WTC11 (cell line): ENCODE results near the gene DHRS9.

Experiments used
- CBFB ChIP-seq: sonication (generic); formaldehyde crosslinking; IDR thresholded peaks from 2 replicates; pipeline ENCODE4 v1.8.1; 2022; ENCODE audit warnings: mild to moderate bottlenecking, low read depth, missing genetic modification reagents
- CREM ChIP-seq: sonication (generic); formaldehyde crosslinking; IDR thresholded peaks from 2 replicates; pipeline ENCODE4 v1.8.1; 2022; ENCODE audit warnings: mild to moderate bottlenecking, missing genetic modification reagents, moderate library complexity
- ETV6 ChIP-seq: sonication (generic); formaldehyde crosslinking; IDR thresholded peaks from 2 replicates; pipeline ENCODE4 v1.8.1; 2022; ENCODE audit warnings: mild to moderate bottlenecking, missing genetic modification reagents
- FOXP1 ChIP-seq: sonication (generic); formaldehyde crosslinking; IDR thresholded peaks from 2 replicates; pipeline ENCODE4 v1.8.0; 2022; ENCODE audit warnings: missing genetic modification reagents, mild to moderate bottlenecking, moderate library complexity, borderline replicate concordance
- JUN ChIP-seq: sonication (generic); formaldehyde crosslinking; IDR thresholded peaks from 2 replicates; pipeline ENCODE4 v1.8.0; 2023; ENCODE audit warnings: mild to moderate bottlenecking, missing genetic modification reagents
- NFE2L1 ChIP-seq: sonication (generic); formaldehyde crosslinking; IDR thresholded peaks from 2 replicates; pipeline ENCODE4 v1.8.1; 2023; ENCODE audit warnings: missing genetic modification reagents
- ZNF232 ChIP-seq: sonication (generic); formaldehyde crosslinking; IDR thresholded peaks from 2 replicates; pipeline ENCODE4 v1.8.0; 2022; ENCODE audit warnings: mild to moderate bottlenecking, missing genetic modification reagents
- ZNF671 ChIP-seq: fragments of 250-450 bp; sonication (Bioruptor Pico); IDR thresholded peaks from 2 replicates; pipeline ENCODE4 v1.8.0; 2021; ENCODE audit warnings: mild to moderate bottlenecking
- TF ChIP-seq, protein P1 (sequence below): fragments of 200-600 bp; IDR thresholded peaks from 2 replicates; pipeline ENCODE4 v1.8.0; 2022; ENCODE audit warnings: antibody characterized with exemption
- TF ChIP-seq, protein P2 (sequence below): sonication (generic); formaldehyde crosslinking; IDR thresholded peaks from 2 replicates; pipeline ENCODE4 v1.8.0; 2022; ENCODE audit warnings: mild to moderate bottlenecking, missing genetic modification reagents

DNA sequence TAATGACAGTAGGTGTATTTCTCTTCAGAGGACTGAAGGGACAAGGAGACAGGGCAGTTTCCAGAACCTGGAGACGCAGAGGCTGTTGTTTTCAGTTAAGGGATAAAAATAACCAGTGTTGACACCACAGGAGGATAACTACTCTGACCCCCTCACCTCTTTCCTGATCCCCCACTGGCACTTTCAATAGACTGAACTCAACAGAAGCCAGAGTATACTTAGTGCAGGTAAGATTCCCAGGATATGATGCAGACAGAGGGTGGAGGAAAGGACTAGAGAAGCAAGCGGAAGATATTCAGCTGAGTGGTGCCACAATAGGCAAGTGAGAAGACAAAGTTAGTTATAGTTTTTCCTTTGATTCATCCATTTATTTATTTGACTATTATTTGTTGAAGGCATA, 19.8 kb downstream of the DHRS9 start:
- TF ChIP-seq ZNF232 (CRISPR knock-in tag) (no peak), ZNF671 (CRISPR knock-in tag) (no peak), JUN (CRISPR knock-in tag) (no peak), ETV6 (CRISPR knock-in tag) (no peak), FOXP1 (CRISPR knock-in tag) (no peak), CBFB (CRISPR knock-in tag) (no peak), NFE2L1 (CRISPR knock-in tag) (no peak), CREM (CRISPR knock-in tag) (no peak)
- TF ChIP-seq, protein P1, sequence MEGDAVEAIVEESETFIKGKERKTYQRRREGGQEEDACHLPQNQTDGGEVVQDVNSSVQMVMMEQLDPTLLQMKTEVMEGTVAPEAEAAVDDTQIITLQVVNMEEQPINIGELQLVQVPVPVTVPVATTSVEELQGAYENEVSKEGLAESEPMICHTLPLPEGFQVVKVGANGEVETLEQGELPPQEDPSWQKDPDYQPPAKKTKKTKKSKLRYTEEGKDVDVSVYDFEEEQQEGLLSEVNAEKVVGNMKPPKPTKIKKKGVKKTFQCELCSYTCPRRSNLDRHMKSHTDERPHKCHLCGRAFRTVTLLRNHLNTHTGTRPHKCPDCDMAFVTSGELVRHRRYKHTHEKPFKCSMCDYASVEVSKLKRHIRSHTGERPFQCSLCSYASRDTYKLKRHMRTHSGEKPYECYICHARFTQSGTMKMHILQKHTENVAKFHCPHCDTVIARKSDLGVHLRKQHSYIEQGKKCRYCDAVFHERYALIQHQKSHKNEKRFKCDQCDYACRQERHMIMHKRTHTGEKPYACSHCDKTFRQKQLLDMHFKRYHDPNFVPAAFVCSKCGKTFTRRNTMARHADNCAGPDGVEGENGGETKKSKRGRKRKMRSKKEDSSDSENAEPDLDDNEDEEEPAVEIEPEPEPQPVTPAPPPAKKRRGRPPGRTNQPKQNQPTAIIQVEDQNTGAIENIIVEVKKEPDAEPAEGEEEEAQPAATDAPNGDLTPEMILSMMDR: no peak
- TF ChIP-seq, protein P2, sequence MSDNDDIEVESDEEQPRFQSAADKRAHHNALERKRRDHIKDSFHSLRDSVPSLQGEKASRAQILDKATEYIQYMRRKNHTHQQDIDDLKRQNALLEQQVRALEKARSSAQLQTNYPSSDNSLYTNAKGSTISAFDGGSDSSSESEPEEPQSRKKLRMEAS (CRISPR knock-in tag): no peak
